HEK293T (cell line): ENCODE measurements around the gene BCAR1.

Experiments used
- ARNT ChIP-seq: fragments of 450-650 bp; IDR thresholded peaks from 2 replicates; pipeline ENCODE4 v1.6.1; 2017; ENCODE audit warnings: mild to moderate bottlenecking
- BHLHE40 ChIP-seq: fragments of 450-650 bp; IDR thresholded peaks from 2 replicates; pipeline ENCODE4 v1.6.1; 2016; ENCODE audit warnings: mild to moderate bottlenecking, moderate library complexity, borderline replicate concordance
- ELF4 ChIP-seq: fragments of 450-650 bp; IDR thresholded peaks from 2 replicates; pipeline ENCODE4 v1.6.1; 2017; ENCODE audit warnings: antibody characterized with exemption
- FOXA1 ChIP-seq: fragments of 450-650 bp; IDR thresholded peaks from 2 replicates; pipeline ENCODE4 v1.6.1; 2016; ENCODE audit warnings: mild to moderate bottlenecking
- FOXK2 ChIP-seq: fragments of 450-650 bp; IDR thresholded peaks from 2 replicates; pipeline ENCODE4 v1.6.1; 2016; ENCODE audit warnings: mild to moderate bottlenecking
- FOXM1 ChIP-seq: fragments of 450-650 bp; IDR thresholded peaks from 2 replicates; pipeline ENCODE4 v1.6.1; 2017; ENCODE audit warnings: mild to moderate bottlenecking, borderline replicate concordance
- HDGF ChIP-seq: fragments of 450-650 bp; IDR thresholded peaks from 2 replicates; pipeline ENCODE4 v1.6.1; 2017; ENCODE audit warnings: antibody characterized with exemption, borderline replicate concordance
- L3MBTL2 ChIP-seq: fragments of 450-650 bp; conservative IDR thresholded peaks from 2 replicates; pipeline ENCODE4 v1.6.1; 2016; ENCODE audit warnings: mild to moderate bottlenecking
- LEF1 ChIP-seq: fragments of 450-650 bp; IDR thresholded peaks from 2 replicates; pipeline ENCODE4 v1.6.1; 2017; ENCODE audit warnings: mild to moderate bottlenecking, borderline replicate concordance
- NFRKB ChIP-seq: fragments of 450-650 bp; IDR thresholded peaks from 2 replicates; pipeline ENCODE4 v1.6.1; 2016; ENCODE audit warnings: mild to moderate bottlenecking, moderate library complexity
- SP1 ChIP-seq: fragments of 450-650 bp; IDR thresholded peaks from 2 replicates; pipeline ENCODE4 v1.6.1; 2017
- SUZ12 ChIP-seq: fragments of 450-650 bp; IDR thresholded peaks from 2 replicates; pipeline ENCODE4 v1.6.1; 2016; ENCODE audit warnings: mild to moderate bottlenecking
- TARDBP ChIP-seq: fragments of 450-650 bp; IDR thresholded peaks from 2 replicates; pipeline ENCODE4 v1.6.1; 2016
- ZNF384 ChIP-seq: fragments of 450-650 bp; IDR thresholded peaks from 2 replicates; pipeline ENCODE4 v1.6.1; 2016

DNA sequence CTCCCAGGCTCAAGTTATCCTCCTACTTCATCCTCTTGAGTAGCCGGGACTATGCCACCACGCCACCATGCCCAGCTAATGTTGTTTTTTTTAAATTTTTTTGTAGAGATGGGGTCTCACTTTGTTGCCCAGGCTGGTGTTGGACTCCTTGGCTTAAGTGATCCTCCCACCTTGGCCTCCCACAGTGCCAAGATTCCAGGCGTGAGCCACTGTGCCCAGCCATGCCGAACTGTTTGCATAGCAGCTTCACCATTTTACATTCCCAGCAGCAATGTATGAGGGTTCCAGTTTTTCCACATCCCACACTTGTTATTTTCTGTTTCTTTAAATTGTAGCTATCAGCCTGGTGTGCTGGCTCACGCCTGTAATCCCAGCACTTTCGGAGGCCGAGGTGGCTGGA lies 34.8 kb downstream of the BCAR1 start:
- TF ChIP-seq FOXM1 (no peak), SUZ12 (no peak), HDGF (no peak), ZNF384 (no peak), FOXA1 (no peak), ARNT (no peak), LEF1 (no peak), ELF4 (no peak), TARDBP (no peak), BHLHE40 (no peak), FOXK2 (no peak), NFRKB (no peak), SP1 (no peak), L3MBTL2 (no peak)
